A673 (cell line): ENCODE results near the gene FAM170B. TPM values are rescaled to one million over a fixed set of nuclear protein-coding genes. Genes with fewer than 3 reads are reported as not detected.

Experiments
- BruUV-seq: library from RNA; stranded (reverse); fragments of 400-500 nt; replicated peaks from 2 replicates; lab custom pipeline; 2021; lab: Mats Ljungman, UMichigan
- CTCF ChIA-PET: fragments of 300-600 bp; sonication (Branson Sonifier 250); formaldehyde crosslinking; loops from one replicate; lab custom pipeline; 2022; ENCODE audit warnings: antibody characterized with exemption; lab: Charles Lee
- POLR2A ChIA-PET: fragments of 300-600 bp; sonication (Branson Sonifier 250); formaldehyde crosslinking; loops from one replicate; lab custom pipeline; 2022; ENCODE audit warnings: antibody characterized with exemption; ENCODE audit not compliant: low non-redundant PET; lab: Charles Lee
- DNase-seq: peaks from one replicate; pipeline ENCODE4 v3.0.0-alpha.2; 2015; ENCODE audit warnings: low spot score
- H3K27ac ChIP-seq: fragments of 200-600 bp; sonication (generic); 2 replicates; pipeline ENCODE4 v1.5.1; 2016; ENCODE audit warnings: mixed run types, low read depth, mild to moderate bottlenecking, mixed read lengths, antibody characterized with exemption, low read length; ENCODE audit not compliant: poor library complexity, severe bottlenecking
- H3K27me3 ChIP-seq: fragments of 200-600 bp; sonication (generic); replicated peaks from 2 replicates; pipeline ENCODE4 v1.6.1; 2017; ENCODE audit warnings: mixed run types, low read depth, mild to moderate bottlenecking, mixed read lengths, antibody characterized with exemption, low read length; ENCODE audit not compliant: insufficient read depth, poor library complexity
- H3K36me3 ChIP-seq: fragments of 200-600 bp; sonication (generic); 2 replicates; pipeline ENCODE4 v1.6.1; 2016; ENCODE audit warnings: mixed run types, mild to moderate bottlenecking, mixed read lengths, antibody characterized with exemption, low read length; ENCODE audit not compliant: insufficient read depth, poor library complexity, severe bottlenecking
- H3K4me1 ChIP-seq: fragments of 200-600 bp; sonication (generic); 2 replicates; pipeline ENCODE4 v1.6.1; 2017; ENCODE audit warnings: mixed run types, mild to moderate bottlenecking, mixed read lengths, antibody characterized with exemption, low read length; ENCODE audit not compliant: insufficient read depth, poor library complexity, severe bottlenecking
- H3K4me3 ChIP-seq: fragments of 200-600 bp; sonication (generic); 2 replicates; pipeline ENCODE4 v1.5.1; 2016; ENCODE audit warnings: low read depth, mixed run types, mild to moderate bottlenecking, mixed read lengths, low read length; ENCODE audit not compliant: poor library complexity, severe bottlenecking
- H3K9me3 ChIP-seq: fragments of 200-600 bp; sonication (generic); 2 replicates; pipeline ENCODE4 v1.6.1; 2016; ENCODE audit warnings: mixed run types, low read depth, mild to moderate bottlenecking, mixed read lengths, antibody characterized with exemption, low read length; ENCODE audit not compliant: poor library complexity, severe bottlenecking
- CTCF ChIP-seq: fragments of 300-800, 200-600 bp; sonication (generic); conservative IDR thresholded peaks from 2 replicates; pipeline ENCODE4 v1.5.1; 2017; ENCODE audit warnings: low read depth, mild to moderate bottlenecking, antibody characterized with exemption, low read length, moderate library complexity, mixed read lengths
- EZH2 ChIP-seq: fragments of 200-600 bp; sonication (generic); IDR thresholded peaks from 2 replicates; pipeline ENCODE4 v1.6.1; 2017; ENCODE audit warnings: borderline replicate concordance, low read depth, mild to moderate bottlenecking, mixed read lengths, antibody characterized with exemption, low read length; ENCODE audit not compliant: poor library complexity, severe bottlenecking
- intact Hi-C: fragments of 100-400 bp; cut with micrococcal nuclease; formaldehyde crosslinking; loops from one replicate; pipeline ENCODE4 v1.10.0; 2022; ENCODE audit not compliant: unreplicated experiment
- total RNA-seq: library from RNA; stranded (reverse); gene quantifications from 2 replicates; pipeline ENCODE4 v1.2.3, GENCODE V29; 2021

Gene FAM170B
- total RNA-seq, 1 experiment from 2014 or later = not detected

- CTCF ChIA-PET = no interaction called here
- TF ChIP-seq CTCF (no peak), EZH2 (no peak)
Measured at GRCh38 chr10:49143249-49143648, 9.4 kb upstream of the FAM170B start.

DNA sequence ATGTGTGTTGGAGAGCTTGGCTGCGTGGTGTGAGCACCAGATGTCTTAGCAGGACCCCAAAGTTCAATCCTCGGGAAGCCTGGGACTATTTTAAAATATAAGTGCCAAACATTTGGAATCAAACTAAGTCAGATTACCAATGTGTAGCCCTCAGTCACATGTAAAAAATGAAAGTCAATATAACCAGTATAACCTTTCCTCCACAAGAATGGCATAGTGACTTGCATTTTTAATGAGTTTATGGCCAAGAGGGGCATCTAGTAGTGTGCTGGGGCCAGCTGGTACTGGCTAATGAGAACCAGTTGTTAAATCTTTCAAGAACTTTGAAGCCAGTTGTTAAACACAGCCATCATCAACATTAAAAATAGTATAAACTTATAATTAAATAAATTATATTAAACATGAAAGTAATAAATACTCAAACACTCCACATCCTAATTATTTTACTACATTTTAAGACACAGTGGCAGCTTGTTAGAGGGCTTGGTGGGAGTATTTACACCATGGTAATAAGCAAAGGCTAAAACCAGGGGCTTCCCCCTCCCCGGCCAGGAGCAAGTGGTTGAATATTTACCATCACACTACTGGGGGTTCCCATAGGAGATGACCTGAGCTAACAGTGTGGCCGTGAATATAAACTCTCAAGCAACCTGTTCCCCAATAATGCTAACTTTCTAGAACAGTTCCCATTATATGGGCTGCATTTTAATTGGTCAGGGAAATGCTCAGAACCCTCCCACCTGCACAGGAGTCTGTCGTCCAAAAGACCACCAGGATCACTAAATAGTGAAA is 7.9 kb upstream of the FAM170B start:
- intact Hi-C loops = no loop called here

More at GRCh38 chr10:49143249-49143648, 9.4 kb upstream of the FAM170B start:
- no peak for DNase-seq
- POLR2A ChIA-PET = no interaction called here
- intact Hi-C loops = no loop called here
- no peak overlapping the region for H3K27ac ChIP-seq
- no peaks in the 10 kb centered on the region for H3K9me3 ChIP-seq
- no peaks in the 10 kb centered on the region for H3K36me3 ChIP-seq
- H3K4me3 ChIP-seq = no peak overlapping the region
- H3K27me3 ChIP-seq = no peaks in the 10 kb centered on the region
- H3K4me1 ChIP-seq = no peaks in the 10 kb centered on the region
- no TSS peak for BruUV-seq

More for the DNA sequence above, 7.9 kb upstream of the FAM170B start:
- Histone ChIP-seq H3K27me3 (no peaks in the 10 kb centered on the region), H3K4me1 (no peaks in the 10 kb centered on the region), H3K9me3 (no peaks in the 10 kb centered on the region), H3K4me3 (no peak overlapping the region), H3K27ac (no peak overlapping the region), H3K36me3 (no peaks in the 10 kb centered on the region)
- BruUV-seq = no TSS peak
- no peak for TF ChIP-seq CTCF
- no peak for TF ChIP-seq EZH2
- POLR2A ChIA-PET = no interaction called here
- CTCF ChIA-PET = no interaction called here
- no peak for DNase-seq
